ENCODE measurements around the gene SERINC4.
"Not testable (repeated sequence)": the region's sequence is repeated elsewhere in the genome, so short reads cannot be mapped to it uniquely, and the experiment has no call there.

SERINC4 gene

GRCh38 chr15:43799945-43800285 lies at the start of gene SERINC4:
SERINC4 (minus strand) TSS chr15:43800220; CDS start chr15:43799986, 234 bp downstream.
- no peak for DNase-seq

GRCh38 chr15:43845421-43845820 lies 45.4 kb upstream of the SERINC4 start:
- DNase-seq, result no peak

- not testable (repeated sequence) for DNase-seq
Observed at GRCh38 chr15:43832485-43832884, 32.5 kb upstream of the SERINC4 start.

- DNase-seq, result not testable (repeated sequence)
Observed at GRCh38 chr15:43831519-43832052, 31.6 kb upstream of the SERINC4 start.

GRCh38 chr15:43830691-43831275 lies 30.8 kb upstream of the SERINC4 start:
- DNase-seq, result not testable (repeated sequence)

GRCh38 chr15:43829951-43830540 lies 30.0 kb upstream of the SERINC4 start:
- DNase-seq, result not testable (repeated sequence)

- DNase-seq, result no peak
Observed at GRCh38 chr15:43828061-43828657, 28.1 kb upstream of the SERINC4 start.

GRCh38 chr15:43826508-43827341 lies 26.7 kb upstream of the SERINC4 start, which contains the start of gene WDR76:
WDR76 (plus strand) TSS chr15:43827002; CDS start chr15:43827033, 31 bp downstream.
- peak; percentile 29 to 66 for DNase-seq

- DNase-seq, result no peak
Observed at GRCh38 chr15:43826029-43826507, 26.0 kb upstream of the SERINC4 start.

GRCh38 chr15:43825305-43825704 lies 25.3 kb upstream of the SERINC4 start:
- not testable (repeated sequence) for DNase-seq

- DNase-seq, result peak; percentile 32 to 77
Observed at GRCh38 chr15:43824302-43825246, 24.6 kb upstream of the SERINC4 start, which contains the start of gene MFAP1. MFAP1 (minus strand) TSS chr15:43824690; CDS start chr15:43824569, 121 bp downstream.

- DNase-seq, result no peak
Observed at GRCh38 chr15:43821505-43821904, 21.5 kb upstream of the SERINC4 start.

GRCh38 chr15:43815064-43815463 lies 15.0 kb upstream of the SERINC4 start:
- not testable (repeated sequence) for DNase-seq

GRCh38 chr15:43808960-43809678 lies 9.1 kb upstream of the SERINC4 start:
- no peak for DNase-seq

GRCh38 chr15:43808435-43808950 lies 8.5 kb upstream of the SERINC4 start:
- DNase-seq, result no peak

- not testable (repeated sequence) for DNase-seq
Observed at GRCh38 chr15:43802676-43803075, 2.7 kb upstream of the SERINC4 start.

GRCh38 chr15:43800286-43801141 lies 494 bp upstream of the SERINC4 start, which contains the start of gene HYPK:
HYPK (plus strand) TSS chr15:43800599; CDS start chr15:43800623, 24 bp downstream.
- DNase-seq, result peak; percentile 9 to 62

GRCh38 chr15:43799209-43799944 lies 643 bp downstream of the SERINC4 start:
- DNase-seq, result peak; percentile 30 to 35

GRCh38 chr15:43796566-43796965 lies 3.5 kb downstream of the SERINC4 start:
- DNase-seq, result no peak

All from NCI-H187 (cell line).